ACC112 (cell line): Measurements from ENCODE around the gene EPB41L1.

Source experiments
- H2AFZ ChIP-seq: fragments of 200-600 bp; sonication (generic); one replicate; pipeline ENCODE4 v1.6.0; 2017; ENCODE audit warnings: antibody characterized with exemption, low read length; ENCODE audit not compliant: unreplicated experiment
- H3K27ac ChIP-seq: fragments of 200-600 bp; sonication (generic); 2 replicates; pipeline ENCODE4 v1.5.1; 2014; ENCODE audit warnings: low read depth, mild to moderate bottlenecking, antibody characterized with exemption, low read length, moderate library complexity
- H3K27me3 ChIP-seq: fragments of 200-600 bp; sonication (generic); 2 replicates; pipeline ENCODE4 v1.6.1; 2014; ENCODE audit warnings: mild to moderate bottlenecking, antibody characterized with exemption, low read length, moderate library complexity, mixed read lengths; ENCODE audit not compliant: insufficient read depth
- H3K36me3 ChIP-seq: fragments of 200-600 bp; sonication (generic); 2 replicates; pipeline ENCODE4 v1.6.1; 2016; ENCODE audit warnings: mild to moderate bottlenecking, antibody characterized with exemption, low read length, moderate library complexity, mixed read lengths; ENCODE audit not compliant: insufficient read depth
- H3K4me1 ChIP-seq: fragments of 200-600 bp; sonication (generic); one replicate; pipeline ENCODE4 v1.6.1; 2016; ENCODE audit warnings: low read length, mixed read lengths; ENCODE audit not compliant: insufficient read depth, unreplicated experiment, control insufficient read depth
- H3K4me3 ChIP-seq: fragments of 200-600 bp; sonication (generic); 2 replicates; pipeline ENCODE4 v1.5.1; 2014; ENCODE audit warnings: mild to moderate bottlenecking, low read depth, low read length
- H3K79me2 ChIP-seq: fragments of 200-600 bp; sonication (generic); one replicate; pipeline ENCODE4 v1.6.0; 2016; ENCODE audit warnings: low read length; ENCODE audit not compliant: control insufficient read depth, unreplicated experiment, insufficient read depth

The EPB41L1 gene

GRCh38 chr20:36271639-36272546 is 117.4 kb downstream of the EPB41L1 start:
- no peak overlapping the region for H3K27ac ChIP-seq
- H3K4me1 ChIP-seq, result no peaks in the 10 kb centered on the region
- H3K79me2 ChIP-seq, result no peaks in the 10 kb centered on the region
- H3K27me3 ChIP-seq, result peaks cover 4% of the 10 kb centered on the region
- H3K36me3 ChIP-seq, result no peaks in the 10 kb centered on the region
- H2AFZ ChIP-seq, result no peak overlapping the region
- H3K4me3 ChIP-seq, result no peak overlapping the region

GRCh38 chr20:36272547-36273220 is 118.1 kb downstream of the EPB41L1 start:
- Histone ChIP-seq H3K27me3 (peaks cover 11% of the 10 kb centered on the region), H2AFZ (no peak overlapping the region), H3K36me3 (no peaks in the 10 kb centered on the region), H3K27ac (no peak overlapping the region), H3K79me2 (no peaks in the 10 kb centered on the region), H3K4me1 (no peaks in the 10 kb centered on the region), H3K4me3 (no peak overlapping the region)

- Histone ChIP-seq H2AFZ (no peak overlapping the region), H3K4me3 (no peak overlapping the region), H3K36me3 (no peaks in the 10 kb centered on the region), H3K79me2 (no peaks in the 10 kb centered on the region), H3K27ac (no peak overlapping the region), H3K4me1 (no peaks in the 10 kb centered on the region), H3K27me3 (peaks cover 19% of the 10 kb centered on the region)
These were observed 119.1 kb downstream of the EPB41L1 start for GRCh38 chr20:36273414-36274180.

GRCh38 chr20:36274181-36274841 is 119.8 kb downstream of the EPB41L1 start:
- no peak overlapping the region for H2AFZ ChIP-seq
- peaks cover 24% of the 10 kb centered on the region for H3K27me3 ChIP-seq
- no peak overlapping the region for H3K27ac ChIP-seq
- H3K36me3 ChIP-seq, result no peaks in the 10 kb centered on the region
- no peaks in the 10 kb centered on the region for H3K79me2 ChIP-seq
- H3K4me1 ChIP-seq, result no peaks in the 10 kb centered on the region
- H3K4me3 ChIP-seq, result no peak overlapping the region

GRCh38 chr20:36275011-36275410 is 120.5 kb downstream of the EPB41L1 start:
- H3K27me3 ChIP-seq, result peaks cover 31% of the 10 kb centered on the region
- no peaks in the 10 kb centered on the region for H3K79me2 ChIP-seq
- no peak overlapping the region for H2AFZ ChIP-seq
- no peak overlapping the region for H3K4me3 ChIP-seq
- H3K27ac ChIP-seq, result no peak overlapping the region
- no peaks in the 10 kb centered on the region for H3K36me3 ChIP-seq
- H3K4me1 ChIP-seq, result no peaks in the 10 kb centered on the region

GRCh38 chr20:36275441-36276189 is 121.1 kb downstream of the EPB41L1 start:
- no peaks in the 10 kb centered on the region for H3K79me2 ChIP-seq
- H3K27me3 ChIP-seq, result peaks cover 36% of the 10 kb centered on the region
- no peak overlapping the region for H3K4me3 ChIP-seq
- H3K27ac ChIP-seq, result no peak overlapping the region
- H2AFZ ChIP-seq, result no peak overlapping the region
- no peaks in the 10 kb centered on the region for H3K4me1 ChIP-seq
- H3K36me3 ChIP-seq, result no peaks in the 10 kb centered on the region

- H3K36me3 ChIP-seq, result no peaks in the 10 kb centered on the region
- H2AFZ ChIP-seq, result no peak overlapping the region
- no peaks in the 10 kb centered on the region for H3K4me1 ChIP-seq
- no peak overlapping the region for H3K27ac ChIP-seq
- no peak overlapping the region for H3K4me3 ChIP-seq
- no peaks in the 10 kb centered on the region for H3K79me2 ChIP-seq
- peaks cover 52% of the 10 kb centered on the region for H3K27me3 ChIP-seq
These were observed 123.0 kb downstream of the EPB41L1 start for GRCh38 chr20:36277546-36277945.

GRCh38 chr20:36279362-36279761 is 124.8 kb downstream of the EPB41L1 start:
- H3K27me3 ChIP-seq, result peaks cover 69% of the 10 kb centered on the region
- H3K4me1 ChIP-seq, result no peaks in the 10 kb centered on the region
- H3K36me3 ChIP-seq, result no peaks in the 10 kb centered on the region
- no peaks in the 10 kb centered on the region for H3K79me2 ChIP-seq
- H2AFZ ChIP-seq, result no peak overlapping the region
- no peak overlapping the region for H3K27ac ChIP-seq
- no peak overlapping the region for H3K4me3 ChIP-seq

- Histone ChIP-seq H3K4me1 (no peaks in the 10 kb centered on the region), H3K79me2 (no peaks in the 10 kb centered on the region), H3K27me3 (peaks cover 73% of the 10 kb centered on the region), H3K36me3 (no peaks in the 10 kb centered on the region), H2AFZ (no peak overlapping the region), H3K27ac (no peak overlapping the region), H3K4me3 (no peak overlapping the region)
These were observed 125.2 kb downstream of the EPB41L1 start for GRCh38 chr20:36279776-36280175.
